ENCODE results near the gene INAFM1.

INAFM1 gene

DNA sequence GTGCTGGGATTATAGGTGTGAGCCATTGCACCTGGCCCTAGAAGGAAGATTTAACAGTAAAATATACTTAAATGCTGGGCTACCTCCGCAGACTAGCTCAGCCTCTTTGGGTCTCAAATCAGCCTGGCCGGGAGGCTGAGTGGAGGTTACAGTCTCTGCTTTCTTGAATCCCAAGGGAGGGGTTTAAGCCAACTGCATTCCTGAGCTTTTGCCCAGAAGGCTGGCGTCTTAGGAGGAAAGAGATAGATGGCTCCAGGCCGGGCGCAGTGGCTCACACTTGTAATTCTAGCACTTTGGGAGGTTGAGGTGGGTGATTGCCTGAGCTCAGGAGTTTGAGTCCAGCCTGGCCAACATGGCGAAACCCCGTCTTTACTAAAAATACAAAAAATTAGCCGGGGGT lies 34.4 kb downstream of the INAFM1 start:
- no peak for DNase-seq (ENCODE audit: extremely low read depth in 1 of 2, low read depth in 1 of 2)

GRCh38 chr19:47309608-47310007 lies 34.9 kb downstream of the INAFM1 start, which contains the start of gene C5AR1:
C5AR1 (plus strand) TSS chr19:47309861; CDS start chr19:47309896, 35 bp downstream.
- DNase-seq (ENCODE audit: extremely low read depth in 1 of 2, low read depth in 1 of 2): no peak

- no peak for DNase-seq (ENCODE audit: extremely low read depth in 1 of 2, low read depth in 1 of 2)
These were observed 35.6 kb downstream of the INAFM1 start for GRCh38 chr19:47310323-47310722.

- DNase-seq (ENCODE audit: extremely low read depth in 1 of 2, low read depth in 1 of 2): no peak
These were observed 36.1 kb downstream of the INAFM1 start for GRCh38 chr19:47310819-47311218.

GRCh38 chr19:47312366-47313006 lies 37.8 kb downstream of the INAFM1 start:
- no peak for DNase-seq (ENCODE audit: extremely low read depth in 1 of 2, low read depth in 1 of 2)

DNA sequence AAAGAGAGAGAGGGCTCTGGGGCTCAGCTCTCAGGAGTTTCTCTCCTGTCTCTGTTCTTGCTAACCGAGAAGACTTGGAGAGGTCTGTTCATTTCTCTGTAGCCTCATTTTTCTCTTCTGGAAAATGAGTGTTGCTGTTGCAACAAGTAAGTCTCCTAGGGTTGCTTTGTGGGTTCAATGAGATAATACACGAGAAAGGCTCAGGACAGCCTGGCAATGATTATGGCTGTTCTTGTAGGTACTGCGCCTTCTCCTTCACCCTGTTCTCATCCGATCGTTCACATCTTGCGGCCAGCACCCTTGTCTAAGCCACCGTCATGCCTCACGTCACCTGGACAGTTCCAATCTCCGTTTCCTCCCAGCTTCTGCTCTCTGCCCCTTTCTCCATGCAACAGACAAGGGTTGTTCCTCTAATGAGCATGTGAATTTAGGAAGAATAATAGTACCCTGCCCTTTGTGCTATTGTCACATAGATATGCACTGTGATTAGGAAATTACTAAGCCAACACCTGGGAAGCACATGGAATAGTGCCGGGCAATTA lies 39.1 kb downstream of the INAFM1 start:
- no peak for DNase-seq (ENCODE audit: extremely low read depth in 1 of 2, low read depth in 1 of 2)

GRCh38 chr19:47315125-47315821 lies 40.6 kb downstream of the INAFM1 start:
- peak in 1 of 2 donors; percentile 42 for DNase-seq (ENCODE audit: extremely low read depth in 1 of 2, low read depth in 1 of 2)

DNA sequence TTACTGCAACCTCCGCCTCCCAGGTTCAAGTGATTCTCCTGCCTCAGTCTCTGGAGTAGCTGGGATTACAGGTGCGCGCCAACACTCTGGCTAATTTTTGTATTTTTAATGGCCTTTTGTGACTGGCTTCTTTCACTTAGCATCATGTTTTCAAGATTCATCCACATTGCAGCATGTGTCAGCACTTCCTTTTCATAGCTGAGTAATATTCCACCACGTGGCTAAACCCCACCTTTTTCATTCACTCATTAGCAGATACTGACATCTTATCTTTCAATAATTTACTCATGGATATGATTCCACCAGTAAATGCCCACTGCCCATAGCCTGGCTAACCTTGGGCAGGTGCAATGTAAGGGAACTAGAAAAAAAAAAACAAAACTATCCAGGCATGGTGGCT lies 41.8 kb downstream of the INAFM1 start:
- no peak for DNase-seq (ENCODE audit: extremely low read depth in 1 of 2, low read depth in 1 of 2)

DNA sequence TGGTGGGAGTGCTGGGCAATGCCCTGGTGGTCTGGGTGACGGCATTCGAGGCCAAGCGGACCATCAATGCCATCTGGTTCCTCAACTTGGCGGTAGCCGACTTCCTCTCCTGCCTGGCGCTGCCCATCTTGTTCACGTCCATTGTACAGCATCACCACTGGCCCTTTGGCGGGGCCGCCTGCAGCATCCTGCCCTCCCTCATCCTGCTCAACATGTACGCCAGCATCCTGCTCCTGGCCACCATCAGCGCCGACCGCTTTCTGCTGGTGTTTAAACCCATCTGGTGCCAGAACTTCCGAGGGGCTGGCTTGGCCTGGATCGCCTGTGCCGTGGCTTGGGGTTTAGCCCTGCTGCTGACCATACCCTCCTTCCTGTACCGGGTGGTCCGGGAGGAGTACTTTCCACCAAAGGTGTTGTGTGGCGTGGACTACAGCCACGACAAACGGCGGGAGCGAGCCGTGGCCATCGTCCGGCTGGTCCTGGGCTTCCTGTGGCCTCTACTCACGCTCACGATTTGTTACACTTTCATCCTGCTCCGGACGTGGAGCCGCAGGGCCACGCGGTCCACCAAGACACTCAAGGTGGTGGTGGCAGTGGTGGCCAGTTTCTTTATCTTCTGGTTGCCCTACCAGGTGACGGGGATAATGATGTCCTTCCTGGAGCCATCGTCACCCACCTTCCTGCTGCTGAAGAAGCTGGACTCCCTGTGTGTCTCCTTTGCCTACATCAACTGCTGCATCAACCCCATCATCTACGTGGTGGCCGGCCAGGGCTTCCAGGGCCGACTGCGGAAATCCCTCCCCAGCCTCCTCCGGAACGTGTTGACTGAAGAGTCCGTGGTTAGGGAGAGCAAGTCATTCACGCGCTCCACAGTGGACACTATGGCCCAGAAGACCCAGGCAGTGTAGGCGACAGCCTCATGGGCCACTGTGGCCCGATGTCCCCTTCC lies 45.5 kb downstream of the INAFM1 start:
- no peak for DNase-seq (ENCODE audit: extremely low read depth in 1 of 2, low read depth in 1 of 2)

DNA sequence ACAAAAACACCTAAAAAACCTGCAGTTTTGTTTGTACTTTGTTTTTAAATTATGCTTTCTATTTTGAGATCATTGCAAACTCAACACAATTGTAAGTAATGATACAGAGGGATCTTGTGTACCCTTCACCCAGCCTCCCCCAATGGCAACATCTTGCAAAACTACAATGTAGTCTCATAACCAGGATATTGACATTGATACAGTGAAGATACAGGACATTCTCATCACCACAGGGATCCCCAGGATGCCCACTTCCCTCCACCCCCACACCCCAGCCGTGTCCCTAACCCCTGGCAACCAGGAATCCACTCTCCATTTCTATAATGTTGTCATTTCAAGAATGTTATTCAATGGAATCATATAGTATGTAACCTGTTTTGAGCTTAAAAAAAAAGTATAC lies 46.9 kb downstream of the INAFM1 start:
- DNase-seq (ENCODE audit: extremely low read depth in 1 of 2, low read depth in 1 of 2): no peak

DNA sequence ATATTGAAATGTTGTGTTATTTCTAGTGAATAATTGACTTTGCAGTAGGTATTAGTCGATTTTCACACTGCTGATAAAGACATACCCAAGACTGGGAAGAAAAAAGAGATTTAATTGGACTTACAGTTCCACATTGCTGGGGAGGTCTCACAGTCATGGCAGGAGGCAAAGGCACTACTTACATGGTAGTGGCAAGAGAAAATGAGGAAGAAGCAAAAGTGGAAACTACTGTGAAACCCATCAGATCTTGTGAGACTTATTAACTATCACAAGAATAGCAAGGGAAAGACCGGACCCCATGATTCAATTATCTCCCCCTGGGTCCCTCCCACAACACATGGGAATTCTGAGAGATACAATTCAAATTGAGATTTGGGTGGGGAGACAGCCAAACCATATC lies 47.4 kb downstream of the INAFM1 start:
- no peak for DNase-seq (ENCODE audit: extremely low read depth in 1 of 2, low read depth in 1 of 2)

GRCh38 chr19:47323409-47323808 lies 48.7 kb downstream of the INAFM1 start:
- DNase-seq (ENCODE audit: extremely low read depth in 1 of 2, low read depth in 1 of 2): no peak

DNA sequence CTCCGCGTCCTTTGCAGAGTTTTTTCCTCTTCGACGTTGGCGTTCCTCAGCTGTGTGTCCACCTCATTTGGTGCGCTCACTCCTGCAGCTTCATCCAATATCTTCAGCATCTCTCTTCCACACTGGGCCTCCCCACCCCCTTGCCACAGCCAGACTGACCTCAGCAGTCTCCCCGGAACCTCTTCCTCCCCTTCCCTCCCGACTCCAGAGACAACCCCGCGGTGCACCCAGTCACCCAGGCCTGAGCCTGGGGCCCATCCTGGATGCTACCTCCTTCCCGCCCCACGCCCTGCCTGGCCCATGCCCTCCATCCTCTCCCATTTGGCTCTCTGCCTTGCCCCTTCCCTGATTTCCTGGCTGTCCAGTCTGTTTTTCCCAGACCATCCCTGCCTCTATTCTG lies 49.2 kb downstream of the INAFM1 start:
- no peak for DNase-seq (ENCODE audit: extremely low read depth in 1 of 2, low read depth in 1 of 2)

DNA sequence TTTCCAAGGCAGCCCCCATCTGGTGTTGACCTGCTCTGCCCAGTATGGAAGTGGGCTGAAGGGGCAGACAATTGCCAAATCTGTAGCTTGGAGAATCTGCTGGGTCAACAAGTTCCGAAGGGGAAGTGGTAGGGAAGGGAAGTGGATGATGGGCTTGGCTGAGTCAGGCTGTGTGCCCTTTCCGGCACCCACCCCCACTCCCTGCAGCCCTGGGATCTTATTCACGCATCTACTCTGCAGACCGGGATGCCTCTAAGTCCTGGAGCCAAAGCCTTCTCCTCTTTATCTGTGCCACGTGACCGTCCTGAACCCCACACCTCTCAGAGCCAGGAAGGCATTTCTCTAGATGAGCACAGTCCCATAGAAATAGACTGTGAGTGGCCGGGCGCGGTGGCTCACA lies 49.8 kb downstream of the INAFM1 start:
- no peak for DNase-seq (ENCODE audit: extremely low read depth in 1 of 2, low read depth in 1 of 2)

All from stimulated activated CD8-positive, alpha-beta memory T cell treated with anti-CD3 and anti-CD28 coated beads, Interleukin-7, amount 100 ng/mL, for 48 hours (primary cell).